Measurements from ENCODE around the gene ITSN2.

- no peak for TF ChIP-seq ZNF70 (CRISPR knock-in tag; IDR thresholded peaks at IDR 0.05)
- TF ChIP-seq, protein P1, sequence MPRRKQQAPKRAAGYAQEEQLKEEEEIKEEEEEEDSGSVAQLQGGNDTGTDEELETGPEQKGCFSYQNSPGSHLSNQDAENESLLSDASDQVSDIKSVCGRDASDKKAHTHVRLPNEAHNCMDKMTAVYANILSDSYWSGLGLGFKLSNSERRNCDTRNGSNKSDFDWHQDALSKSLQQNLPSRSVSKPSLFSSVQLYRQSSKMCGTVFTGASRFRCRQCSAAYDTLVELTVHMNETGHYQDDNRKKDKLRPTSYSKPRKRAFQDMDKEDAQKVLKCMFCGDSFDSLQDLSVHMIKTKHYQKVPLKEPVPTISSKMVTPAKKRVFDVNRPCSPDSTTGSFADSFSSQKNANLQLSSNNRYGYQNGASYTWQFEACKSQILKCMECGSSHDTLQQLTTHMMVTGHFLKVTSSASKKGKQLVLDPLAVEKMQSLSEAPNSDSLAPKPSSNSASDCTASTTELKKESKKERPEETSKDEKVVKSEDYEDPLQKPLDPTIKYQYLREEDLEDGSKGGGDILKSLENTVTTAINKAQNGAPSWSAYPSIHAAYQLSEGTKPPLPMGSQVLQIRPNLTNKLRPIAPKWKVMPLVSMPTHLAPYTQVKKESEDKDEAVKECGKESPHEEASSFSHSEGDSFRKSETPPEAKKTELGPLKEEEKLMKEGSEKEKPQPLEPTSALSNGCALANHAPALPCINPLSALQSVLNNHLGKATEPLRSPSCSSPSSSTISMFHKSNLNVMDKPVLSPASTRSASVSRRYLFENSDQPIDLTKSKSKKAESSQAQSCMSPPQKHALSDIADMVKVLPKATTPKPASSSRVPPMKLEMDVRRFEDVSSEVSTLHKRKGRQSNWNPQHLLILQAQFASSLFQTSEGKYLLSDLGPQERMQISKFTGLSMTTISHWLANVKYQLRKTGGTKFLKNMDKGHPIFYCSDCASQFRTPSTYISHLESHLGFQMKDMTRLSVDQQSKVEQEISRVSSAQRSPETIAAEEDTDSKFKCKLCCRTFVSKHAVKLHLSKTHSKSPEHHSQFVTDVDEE (CRISPR knock-in tag; IDR thresholded peaks at IDR 0.05): no peak
- no peak for TF ChIP-seq ZC3H10 (CRISPR knock-in tag; IDR thresholded peaks at IDR 0.05)
- no peak for TF ChIP-seq BACH2 (CRISPR knock-in tag; IDR thresholded peaks at IDR 0.05; ENCODE audit: borderline replicate concordance)
- TF ChIP-seq CREB5 (CRISPR knock-in tag; IDR thresholded peaks at IDR 0.05; ENCODE audit: low read depth): no peak
- no peak for TF ChIP-seq RARB (CRISPR knock-in tag; IDR thresholded peaks at IDR 0.05)
- TF ChIP-seq, protein P2, sequence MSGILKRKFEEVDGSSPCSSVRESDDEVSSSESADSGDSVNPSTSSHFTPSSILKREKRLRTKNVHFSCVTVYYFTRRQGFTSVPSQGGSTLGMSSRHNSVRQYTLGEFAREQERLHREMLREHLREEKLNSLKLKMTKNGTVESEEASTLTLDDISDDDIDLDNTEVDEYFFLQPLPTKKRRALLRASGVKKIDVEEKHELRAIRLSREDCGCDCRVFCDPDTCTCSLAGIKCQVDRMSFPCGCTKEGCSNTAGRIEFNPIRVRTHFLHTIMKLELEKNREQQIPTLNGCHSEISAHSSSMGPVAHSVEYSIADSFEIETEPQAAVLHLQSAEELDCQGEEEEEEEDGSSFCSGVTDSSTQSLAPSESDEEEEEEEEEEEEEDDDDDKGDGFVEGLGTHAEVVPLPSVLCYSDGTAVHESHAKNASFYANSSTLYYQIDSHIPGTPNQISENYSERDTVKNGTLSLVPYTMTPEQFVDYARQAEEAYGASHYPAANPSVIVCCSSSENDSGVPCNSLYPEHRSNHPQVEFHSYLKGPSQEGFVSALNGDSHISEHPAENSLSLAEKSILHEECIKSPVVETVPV (CRISPR knock-in tag; IDR thresholded peaks at IDR 0.05): no peak
- TF ChIP-seq ISL1 (CRISPR knock-in tag; IDR thresholded peaks at IDR 0.05): no peak
- TF ChIP-seq ZFP3 (CRISPR knock-in tag; IDR thresholded peaks at IDR 0.05): no peak
- TF ChIP-seq ZFP30 (CRISPR knock-in tag; IDR thresholded peaks at IDR 0.05): no peak
- TF ChIP-seq OSR1 (CRISPR knock-in tag; IDR thresholded peaks at IDR 0.05): no peak
- no peak for TF ChIP-seq TOX (CRISPR knock-in tag; IDR thresholded peaks at IDR 0.05; ENCODE audit: borderline replicate concordance)
- TF ChIP-seq ARNTL (CRISPR knock-in tag; IDR thresholded peaks at IDR 0.05; ENCODE audit: borderline replicate concordance, low read depth): no peak
- no peak for TF ChIP-seq ESRRG (CRISPR knock-in tag; IDR thresholded peaks at IDR 0.05)
Measured at GRCh38 chr2:24220554-24221291, 139.6 kb downstream of the ITSN2 start.
